ENCODE data around the gene SERPING1.

GRCh38 chr11:57640068-57640800, 42.7 kb downstream of the SERPING1 start:
- TF ChIP-seq CTCF (IDR thresholded peaks at IDR 0.05): no peak
- no peak for TF ChIP-seq EZH2 (IDR thresholded peaks at IDR 0.05; ENCODE audit: borderline replicate concordance, insufficient read depth, low read depth, low read length, poor library complexity, severe bottlenecking)
